BE2C (cell line): ENCODE data around the gene MALRD1.
"Not testable (repeated sequence)": the region's sequence is repeated elsewhere in the genome, so short reads cannot be mapped to it uniquely, and the experiment has no call there.

ENCODE experiments used
- DNase-seq: peaks from one replicate; pipeline ENCODE4 v3.0.0-alpha.2; 2020
- H3K27me3 ChIP-seq: fragments of 250-450 bp; sonication (Bioruptor Pico); 2 replicates; pipeline ENCODE4 v1.5.1; 2020; ENCODE audit warnings: mild to moderate bottlenecking
- H3K36me3 ChIP-seq: fragments of 250-450 bp; sonication (Bioruptor Pico); 2 replicates; pipeline ENCODE4 v1.5.1; 2020; ENCODE audit warnings: mild to moderate bottlenecking
- H3K4me1 ChIP-seq: fragments of 250-450 bp; sonication (Bioruptor Pico); 2 replicates; pipeline ENCODE4 v1.5.1; 2020
- H3K4me3 ChIP-seq: 2 replicates; pipeline ENCODE4 v1.5.1; 2011; ENCODE audit warnings: low read depth, low read length
- H3K9me3 ChIP-seq: fragments of 250-450 bp; sonication (Bioruptor Pico); 2 replicates; pipeline ENCODE4 v1.5.1; 2020
- TF ChIP-seq, protein P1 (sequence below): IDR thresholded peaks from 2 replicates; pipeline ENCODE4 v1.5.1; 2012; ENCODE audit warnings: mild to moderate bottlenecking, low read depth, low read length

The MALRD1 gene

GRCh38 chr10:19730907-19731217 lies 682.3 kb downstream of the MALRD1 start:
- no peak overlapping the region for H3K4me3 ChIP-seq
- no peaks in the 10 kb centered on the region for H3K9me3 ChIP-seq
- no peak for DNase-seq
- no peaks in the 10 kb centered on the region for H3K36me3 ChIP-seq
- no peaks in the 10 kb centered on the region for H3K4me1 ChIP-seq
- TF ChIP-seq, protein P1, sequence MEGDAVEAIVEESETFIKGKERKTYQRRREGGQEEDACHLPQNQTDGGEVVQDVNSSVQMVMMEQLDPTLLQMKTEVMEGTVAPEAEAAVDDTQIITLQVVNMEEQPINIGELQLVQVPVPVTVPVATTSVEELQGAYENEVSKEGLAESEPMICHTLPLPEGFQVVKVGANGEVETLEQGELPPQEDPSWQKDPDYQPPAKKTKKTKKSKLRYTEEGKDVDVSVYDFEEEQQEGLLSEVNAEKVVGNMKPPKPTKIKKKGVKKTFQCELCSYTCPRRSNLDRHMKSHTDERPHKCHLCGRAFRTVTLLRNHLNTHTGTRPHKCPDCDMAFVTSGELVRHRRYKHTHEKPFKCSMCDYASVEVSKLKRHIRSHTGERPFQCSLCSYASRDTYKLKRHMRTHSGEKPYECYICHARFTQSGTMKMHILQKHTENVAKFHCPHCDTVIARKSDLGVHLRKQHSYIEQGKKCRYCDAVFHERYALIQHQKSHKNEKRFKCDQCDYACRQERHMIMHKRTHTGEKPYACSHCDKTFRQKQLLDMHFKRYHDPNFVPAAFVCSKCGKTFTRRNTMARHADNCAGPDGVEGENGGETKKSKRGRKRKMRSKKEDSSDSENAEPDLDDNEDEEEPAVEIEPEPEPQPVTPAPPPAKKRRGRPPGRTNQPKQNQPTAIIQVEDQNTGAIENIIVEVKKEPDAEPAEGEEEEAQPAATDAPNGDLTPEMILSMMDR, result no peak
- no peaks in the 10 kb centered on the region for H3K27me3 ChIP-seq

- Histone ChIP-seq H3K4me3 (no peak overlapping the region), H3K9me3 (no peaks in the 10 kb centered on the region), H3K27me3 (no peaks in the 10 kb centered on the region), H3K4me1 (no peaks in the 10 kb centered on the region), H3K36me3 (no peaks in the 10 kb centered on the region)
- DNase-seq, result no peak
- TF ChIP-seq, protein P1, result no peak
Measured at GRCh38 chr10:19731560-19731959, 683.0 kb downstream of the MALRD1 start.

DNA sequence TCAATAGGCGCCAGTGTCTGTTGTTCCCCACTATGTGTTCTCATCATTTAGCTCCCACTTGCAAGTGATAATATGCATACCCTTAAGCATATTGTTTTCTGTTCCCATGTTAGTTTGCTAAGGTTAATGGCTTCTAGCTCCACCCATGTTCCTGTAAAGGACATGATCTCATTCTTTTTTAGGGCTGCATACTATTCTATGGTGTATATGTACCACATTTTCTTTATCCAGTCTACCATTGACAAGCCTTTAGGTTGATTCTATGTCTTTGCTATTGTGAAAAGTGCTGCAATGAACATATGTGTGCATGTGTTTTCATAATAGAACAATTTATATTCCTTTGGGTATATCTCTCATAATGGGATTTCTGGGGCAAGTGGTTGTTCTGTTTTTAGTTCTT lies 689.8 kb downstream of the MALRD1 start:
- H3K27me3 ChIP-seq, result no peaks in the 10 kb centered on the region; the same call in 1 of the 2 replicates
- no peaks in the 10 kb centered on the region for H3K4me1 ChIP-seq
- no peaks in the 10 kb centered on the region for H3K9me3 ChIP-seq
- no peak overlapping the region for H3K4me3 ChIP-seq
- H3K36me3 ChIP-seq, result no peaks in the 10 kb centered on the region
- no peak for DNase-seq
- TF ChIP-seq, protein P1, result no peak

DNA sequence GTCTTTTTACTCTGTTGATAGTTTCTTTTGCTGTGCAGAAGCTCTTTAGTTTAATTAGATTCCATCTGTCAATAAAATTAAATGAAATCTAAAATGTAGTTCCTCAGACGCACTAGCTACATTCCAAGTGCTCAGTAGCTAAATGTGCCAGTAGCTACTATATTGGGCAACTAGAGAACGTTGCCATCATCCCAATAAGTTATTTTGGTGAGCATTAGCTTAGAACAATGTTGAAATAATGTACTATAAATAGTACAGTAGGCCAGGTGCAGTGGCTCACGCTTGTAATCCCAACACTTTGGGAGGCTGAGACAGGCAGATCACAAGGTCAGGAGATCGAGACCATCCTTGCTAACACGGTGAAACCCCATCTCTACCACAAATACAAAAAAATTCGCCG lies 690.6 kb downstream of the MALRD1 start:
- DNase-seq, H3K4me3 ChIP-seq, H3K36me3 ChIP-seq, H3K4me1 ChIP-seq, H3K9me3 ChIP-seq, H3K27me3 ChIP-seq: not testable (repeated sequence)

DNA sequence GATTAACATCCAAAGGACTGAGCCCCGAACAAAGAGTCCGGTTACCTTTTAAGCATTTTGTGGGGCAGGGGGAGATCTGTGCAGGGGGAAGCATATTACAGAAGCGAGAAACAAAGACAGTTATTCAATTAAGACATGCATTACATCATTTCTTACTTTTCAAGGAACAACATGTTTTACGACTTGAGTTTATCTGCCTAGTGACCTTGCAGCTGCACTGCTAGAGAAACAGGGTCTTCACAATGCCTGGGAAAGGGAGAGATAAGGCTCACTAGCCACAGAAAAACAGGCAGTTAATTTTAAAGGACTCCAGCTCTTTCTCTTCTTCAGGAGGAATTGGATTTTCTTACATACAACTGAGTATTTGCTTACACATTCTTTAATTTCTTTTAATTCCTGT lies 693.5 kb downstream of the MALRD1 start:
- not testable (repeated sequence) for DNase-seq, H3K36me3 ChIP-seq, H3K4me1 ChIP-seq, H3K9me3 ChIP-seq, H3K27me3 ChIP-seq, H3K4me3 ChIP-seq

DNA sequence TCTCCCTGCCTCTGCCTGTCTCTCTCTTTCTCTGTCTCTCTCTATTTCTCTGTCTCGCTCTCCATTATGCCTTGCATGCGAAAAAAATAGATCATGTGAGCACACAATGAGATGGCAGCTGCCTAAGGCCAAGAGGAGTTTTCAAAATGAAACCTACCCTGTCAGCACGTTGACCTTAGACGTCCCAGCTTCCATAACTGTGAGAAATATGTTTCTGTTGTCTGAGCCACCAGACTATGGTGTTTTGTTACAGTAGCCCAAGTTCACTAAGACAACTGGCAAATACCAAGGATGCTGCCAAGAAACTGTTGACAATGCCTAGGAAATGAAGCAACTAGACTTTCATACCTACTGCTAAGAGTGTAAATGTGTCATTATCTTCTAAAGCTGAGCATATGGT lies 697.1 kb downstream of the MALRD1 start:
- Histone ChIP-seq H3K9me3 (no peaks in the 10 kb centered on the region), H3K4me3 (no peak overlapping the region), H3K4me1 (no peaks in the 10 kb centered on the region), H3K36me3 (no peaks in the 10 kb centered on the region), H3K27me3 (no peaks in the 10 kb centered on the region; the same call in 1 of the 2 replicates)
- TF ChIP-seq, protein P1, result no peak
- no peak for DNase-seq

GRCh38 chr10:19749185-19749729 lies 700.7 kb downstream of the MALRD1 start:
- no peaks in the 10 kb centered on the region for H3K9me3 ChIP-seq
- no peaks in the 10 kb centered on the region for H3K36me3 ChIP-seq
- H3K4me3 ChIP-seq, result no peak overlapping the region
- no peaks in the 10 kb centered on the region for H3K4me1 ChIP-seq
- no peaks in the 10 kb centered on the region for H3K27me3 ChIP-seq
- no peak for DNase-seq
- TF ChIP-seq, protein P1, result no peak
